GM21529 (cell line): Measurements from ENCODE around the gene MIER3.

Experiments used
- ATAC-seq: cut with Tn5 transposase; IDR thresholded peaks from one replicate; pipeline ENCODE4 v1.9.1; 2021; ENCODE audit not compliant: unreplicated experiment

The MIER3 gene

DNA sequence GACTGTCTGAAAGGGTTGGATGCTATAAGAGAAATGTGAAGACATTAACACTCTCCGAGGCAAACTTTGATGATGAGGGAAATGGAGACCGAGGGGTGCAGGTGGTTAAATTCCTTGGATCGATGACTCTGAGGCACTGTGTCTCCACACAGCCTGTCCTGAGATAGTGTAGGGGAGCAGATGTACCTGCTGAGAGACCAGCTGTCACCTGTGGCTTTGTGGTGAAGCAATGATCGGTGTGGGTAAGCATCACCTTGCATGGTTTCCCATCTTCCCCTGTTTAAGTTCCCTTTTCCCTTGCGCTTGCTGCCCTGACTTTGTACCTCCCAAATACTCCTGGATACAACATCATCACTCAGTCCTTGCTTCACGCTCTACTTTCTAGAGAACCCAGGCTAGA, 9.8 kb upstream of the MIER3 start:
- no peak for ATAC-seq

DNA sequence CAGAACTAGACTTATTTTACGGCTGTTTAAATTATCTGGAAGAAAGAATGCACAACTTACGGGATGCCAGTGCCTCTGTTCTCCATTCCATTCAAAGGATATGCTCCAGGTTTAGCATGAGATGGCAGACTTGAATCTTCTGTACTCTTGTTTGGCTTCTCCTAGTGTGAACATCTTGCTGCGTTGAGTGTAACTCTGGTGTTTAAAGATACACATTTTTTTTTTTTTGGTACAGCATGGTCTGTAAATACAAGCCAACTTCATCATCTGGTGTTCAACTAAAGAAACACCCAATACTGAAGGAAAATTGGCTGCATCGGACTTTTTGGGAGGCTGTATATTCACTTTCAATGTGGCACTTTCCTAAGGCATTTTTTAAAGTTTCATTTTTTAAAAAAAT, 7.4 kb upstream of the MIER3 start:
- no peak for ATAC-seq

DNA sequence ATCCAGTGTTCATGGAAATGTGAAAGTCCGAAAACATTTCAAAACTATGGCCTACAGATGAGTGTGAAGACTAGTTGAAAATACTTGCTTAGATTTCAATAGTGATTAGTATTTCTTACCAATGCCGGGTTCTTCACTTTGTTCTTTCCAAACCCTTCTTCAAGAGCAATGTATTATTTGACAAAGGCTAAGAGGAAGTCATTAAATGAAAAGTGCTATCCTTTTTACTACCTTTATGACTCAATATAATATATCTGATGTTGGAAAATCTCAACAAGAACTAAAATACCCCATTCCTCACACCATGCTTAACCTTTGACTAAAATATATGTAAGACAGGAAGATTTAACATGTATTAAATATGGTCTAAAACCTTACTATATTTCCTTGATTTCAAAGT, 6.7 kb upstream of the MIER3 start:
- ATAC-seq, result no peak

DNA sequence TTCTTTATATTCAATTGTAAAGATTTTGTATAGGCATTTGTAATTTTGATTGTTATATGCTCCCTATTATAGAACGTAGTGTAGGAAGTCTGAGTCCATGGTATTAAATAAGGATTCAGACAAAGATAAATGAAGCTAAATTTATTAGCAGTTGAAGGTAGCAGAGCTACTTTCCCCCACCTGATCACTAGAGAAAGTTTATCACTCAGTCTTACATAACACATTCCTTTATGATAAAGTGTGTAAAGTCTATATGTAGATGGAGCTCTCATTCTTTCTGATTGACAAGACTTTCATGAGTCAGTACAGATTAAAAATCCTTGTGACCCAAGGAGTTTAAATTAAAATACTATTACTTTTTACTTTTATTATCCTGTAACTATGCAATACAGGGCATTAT, 2.3 kb upstream of the MIER3 start:
- no peak for ATAC-seq

DNA sequence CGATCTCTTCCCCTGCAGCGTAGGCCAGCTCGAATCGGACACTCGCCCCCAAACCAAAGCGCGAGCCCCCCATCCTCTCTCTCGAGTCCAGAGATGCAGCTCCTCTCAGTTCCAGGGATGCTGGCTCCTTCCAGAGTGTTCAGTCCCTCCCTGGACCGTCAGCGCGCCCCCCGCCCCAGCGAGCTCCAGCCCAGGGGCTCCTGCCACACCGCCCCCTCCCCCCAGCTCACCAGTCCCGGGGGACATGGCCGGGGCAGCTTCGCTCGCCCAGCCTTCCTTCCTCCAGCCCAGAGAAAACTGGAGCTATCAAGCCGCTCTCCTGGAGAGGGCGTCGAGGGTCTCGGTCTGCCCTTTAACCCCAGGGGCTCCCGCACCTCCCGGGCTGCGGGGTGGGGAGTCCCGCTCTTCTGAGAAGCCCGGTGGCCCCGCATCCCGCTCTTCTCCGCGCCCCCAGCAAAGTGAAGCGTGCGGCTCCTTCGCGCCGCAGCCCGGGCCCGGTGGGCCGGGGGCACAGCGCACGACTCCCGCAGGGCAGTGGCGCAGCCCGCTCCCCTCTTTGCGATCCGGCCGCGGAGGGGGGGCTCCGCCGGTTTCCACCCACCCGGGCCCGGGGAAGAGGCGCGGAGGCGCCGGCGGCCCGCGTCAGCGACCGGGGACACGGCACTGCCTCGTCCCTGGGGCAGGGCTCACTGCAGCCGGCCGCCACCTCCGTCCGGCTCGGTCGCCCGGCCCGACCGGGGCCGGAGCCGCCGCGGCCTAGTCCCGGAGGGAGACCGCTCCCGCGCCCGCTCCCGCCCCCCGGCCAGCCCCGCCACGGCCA, 587 bp downstream of the MIER3 start:
- ATAC-seq, result peak; percentile 44

DNA sequence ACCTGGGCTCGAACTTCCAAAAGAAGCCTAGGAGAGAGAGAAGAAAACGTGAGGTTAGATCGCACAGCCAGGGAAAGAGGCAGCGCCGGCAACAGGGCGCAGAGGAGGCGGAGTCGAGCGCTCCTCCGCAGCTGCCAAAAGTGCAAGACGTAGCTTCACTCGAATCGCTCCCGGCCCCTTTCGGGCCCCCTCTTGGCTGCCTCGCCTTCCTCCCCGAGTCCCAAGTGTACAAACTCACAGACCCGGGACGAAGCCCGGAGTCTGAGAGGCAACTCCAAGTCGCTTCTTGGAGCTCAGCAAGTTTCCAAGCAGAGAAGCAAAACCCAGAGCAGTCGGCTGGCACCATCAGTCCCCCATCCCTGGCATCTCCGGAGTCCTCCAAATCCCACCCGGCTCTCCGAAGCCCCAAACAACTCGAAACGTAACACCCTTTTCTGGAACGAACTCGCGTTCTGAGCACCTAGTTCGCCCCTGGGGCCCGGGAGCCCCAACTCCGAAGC, 1.2 kb downstream of the MIER3 start:
- peak; percentile 49 for ATAC-seq

DNA sequence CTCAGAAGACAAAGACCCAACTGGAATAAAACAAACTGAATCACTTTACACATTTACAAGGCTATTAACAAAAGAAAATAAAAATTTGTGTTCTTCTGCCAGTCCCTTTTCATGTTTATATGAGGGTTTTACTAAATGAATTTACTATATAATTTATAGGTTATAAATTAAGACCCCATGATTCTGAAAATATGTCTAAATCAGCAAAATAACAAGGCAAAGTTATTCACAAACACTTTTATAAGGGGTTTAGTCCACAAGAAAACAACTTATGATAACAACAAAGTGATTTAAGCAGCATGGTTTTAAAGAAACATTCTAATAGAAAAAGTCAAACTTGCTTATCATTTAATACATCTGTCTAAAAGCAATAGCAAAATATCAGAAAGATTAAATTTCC, 4.9 kb downstream of the MIER3 start:
- ATAC-seq, result no peak

DNA sequence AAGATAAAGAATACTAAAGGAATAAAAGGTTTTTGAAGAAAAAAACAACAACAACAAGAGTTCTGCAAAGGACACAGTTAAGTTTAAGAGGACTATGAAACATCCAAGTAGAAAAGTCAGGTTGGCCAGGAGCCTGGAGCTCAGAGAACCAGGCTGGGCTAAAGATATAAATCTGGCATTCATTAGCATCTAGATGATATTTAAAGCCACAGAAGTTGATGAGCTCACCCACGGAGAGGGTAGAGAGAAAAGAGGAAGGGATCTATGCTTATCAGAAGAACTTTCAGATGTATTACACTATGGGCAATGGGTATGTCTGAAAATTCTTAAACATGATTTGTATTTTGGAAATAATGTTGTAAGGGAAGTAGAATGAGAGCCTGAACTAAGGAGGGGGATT, 9.9 kb downstream of the MIER3 start:
- no peak for ATAC-seq

DNA sequence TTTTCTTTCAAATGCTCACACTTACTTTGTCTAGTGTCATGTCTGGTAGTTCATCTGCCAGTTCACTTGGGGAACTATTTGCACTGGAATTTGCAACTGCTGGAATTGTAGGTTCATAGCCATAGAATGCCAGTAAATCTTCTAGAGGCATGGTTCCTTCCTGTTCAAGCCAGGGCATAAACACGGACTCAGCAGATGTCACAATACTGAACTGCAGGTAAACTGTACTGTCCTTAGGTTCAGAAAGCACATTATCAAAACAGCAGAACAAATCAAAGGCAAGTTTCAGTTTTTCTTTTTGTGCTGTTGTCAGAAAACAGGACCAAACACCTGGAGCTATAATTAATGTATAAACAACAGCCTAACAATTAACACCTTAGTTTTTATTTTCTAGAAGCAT, 13.1 kb downstream of the MIER3 start:
- no peak for ATAC-seq

DNA sequence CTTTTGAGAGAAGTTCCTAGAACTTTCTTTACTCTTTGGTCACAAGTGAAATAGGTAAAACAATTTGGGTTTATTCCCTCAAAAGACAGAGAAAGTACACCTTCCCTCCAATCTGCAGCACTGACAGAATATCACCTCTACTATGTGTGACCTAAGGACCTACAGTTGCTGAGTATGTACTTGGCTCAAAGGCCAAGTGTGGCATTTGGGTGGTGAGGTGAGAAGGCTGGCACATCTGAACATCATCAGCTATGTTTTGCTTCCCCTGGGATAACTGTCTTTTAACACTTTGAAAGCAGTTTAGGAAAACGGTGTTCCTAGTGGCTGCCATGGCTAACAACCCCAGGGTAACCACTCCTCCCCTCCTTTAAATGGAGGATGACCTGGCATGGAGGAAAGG, 17.6 kb downstream of the MIER3 start:
- no peak for ATAC-seq

DNA sequence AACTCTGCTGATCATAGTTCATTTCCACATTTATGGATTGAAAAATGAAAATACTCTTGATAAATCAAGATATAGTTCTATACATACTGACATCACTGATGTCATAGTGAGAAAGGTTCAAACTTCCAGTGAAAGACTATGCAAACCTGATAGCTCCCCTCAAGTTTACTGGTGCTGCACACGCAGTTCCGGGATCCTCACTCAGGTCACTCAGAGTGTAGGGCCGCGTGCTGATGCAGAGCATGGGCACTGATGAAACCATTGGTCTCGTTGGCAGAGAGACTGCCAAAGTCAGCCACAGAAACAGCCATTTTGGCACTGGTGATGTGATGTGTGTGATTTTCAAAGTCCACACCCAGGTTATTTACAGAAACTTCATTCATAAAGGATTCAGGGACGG, 29.0 kb downstream of the MIER3 start:
- no peak for ATAC-seq

DNA sequence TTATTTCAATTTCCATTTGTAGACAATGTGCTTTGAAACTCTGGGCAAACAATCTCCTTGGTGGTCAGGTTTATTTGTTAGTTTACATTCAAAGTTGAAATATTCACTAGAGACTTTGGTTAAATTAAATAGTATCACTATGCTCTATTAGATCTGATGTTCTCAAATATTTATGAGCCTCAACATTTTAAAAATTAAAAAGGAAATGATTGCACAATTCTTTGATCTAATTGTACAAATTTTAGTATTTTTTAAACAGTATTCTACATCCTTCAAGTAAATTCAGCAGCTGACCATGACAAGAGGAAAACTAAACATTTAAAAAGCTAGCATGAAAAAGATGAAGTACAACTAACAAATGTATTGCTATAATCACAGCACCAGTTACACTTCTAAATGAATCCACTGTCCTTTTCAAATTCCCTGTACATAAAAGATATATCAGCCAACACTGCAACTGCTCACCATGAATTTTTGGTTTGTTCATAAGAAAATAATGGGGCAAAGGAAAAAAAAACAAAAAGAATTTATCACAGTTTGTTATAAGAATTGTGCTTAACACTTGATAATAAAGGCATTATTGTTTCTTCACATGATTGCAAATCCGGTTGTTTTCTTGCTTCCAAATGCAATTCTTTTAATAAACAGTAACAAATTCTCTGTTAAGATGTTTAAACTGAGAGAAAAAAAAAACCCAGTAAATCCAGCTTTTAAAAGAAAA, 31.8 kb downstream of the MIER3 start:
- no peak for ATAC-seq

DNA sequence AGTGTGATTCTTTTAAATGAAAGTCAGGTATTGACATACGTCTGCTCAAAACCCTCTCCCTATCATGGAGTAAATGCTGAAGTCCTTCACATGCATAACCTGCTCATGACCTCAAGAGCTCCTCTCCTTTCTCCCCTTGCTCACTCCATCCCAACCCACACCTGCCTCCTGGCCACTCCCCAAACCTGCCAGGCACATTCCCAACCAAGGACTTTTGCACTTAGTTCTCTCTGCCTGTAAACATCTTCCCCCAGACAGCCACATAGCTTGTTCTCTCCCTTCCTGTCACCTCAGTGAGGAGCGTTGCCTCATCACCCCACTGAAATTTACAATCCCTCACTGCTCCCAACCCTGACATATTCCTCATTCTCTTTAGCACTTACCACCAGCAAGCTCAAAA, 33.9 kb downstream of the MIER3 start:
- ATAC-seq, result no peak

DNA sequence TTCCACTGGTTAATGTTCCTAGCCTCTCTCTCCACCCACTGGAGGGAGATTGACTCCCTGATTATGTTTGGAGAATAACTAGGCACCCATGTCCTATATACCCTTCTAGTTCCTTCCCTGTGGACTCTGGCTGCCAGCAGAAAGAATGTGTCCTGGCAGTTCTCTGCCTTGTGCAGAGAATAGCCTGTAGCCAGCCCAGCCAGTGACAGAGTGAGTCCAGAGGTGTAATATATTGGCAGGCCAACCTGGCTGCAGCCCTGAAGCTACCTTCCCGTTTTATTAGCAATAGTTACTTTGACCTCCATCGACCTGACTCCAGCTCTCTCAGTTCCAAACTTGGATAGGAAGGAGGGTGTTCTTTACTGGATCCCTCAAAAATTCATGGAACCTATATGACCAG, 34.4 kb downstream of the MIER3 start:
- ATAC-seq, result no peak

DNA sequence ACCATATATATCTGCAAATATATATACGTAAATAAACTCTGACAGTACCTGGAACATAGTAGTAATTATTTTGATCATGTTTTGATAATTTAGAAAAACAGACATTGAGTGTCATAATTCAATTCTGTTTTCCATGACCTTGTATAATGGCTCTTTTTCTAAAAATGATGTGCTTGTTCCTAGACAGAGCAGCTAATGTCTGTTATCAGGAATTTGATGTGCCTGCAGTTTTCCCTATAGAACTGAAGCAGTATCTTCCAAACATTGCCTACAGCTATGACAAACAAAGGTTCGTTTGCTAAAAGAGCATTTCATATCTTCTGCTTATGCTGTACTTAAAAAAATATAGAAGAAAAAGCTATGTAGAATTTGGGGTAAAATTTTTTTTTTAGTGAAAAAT, 37.2 kb downstream of the MIER3 start:
- ATAC-seq, result no peak

DNA sequence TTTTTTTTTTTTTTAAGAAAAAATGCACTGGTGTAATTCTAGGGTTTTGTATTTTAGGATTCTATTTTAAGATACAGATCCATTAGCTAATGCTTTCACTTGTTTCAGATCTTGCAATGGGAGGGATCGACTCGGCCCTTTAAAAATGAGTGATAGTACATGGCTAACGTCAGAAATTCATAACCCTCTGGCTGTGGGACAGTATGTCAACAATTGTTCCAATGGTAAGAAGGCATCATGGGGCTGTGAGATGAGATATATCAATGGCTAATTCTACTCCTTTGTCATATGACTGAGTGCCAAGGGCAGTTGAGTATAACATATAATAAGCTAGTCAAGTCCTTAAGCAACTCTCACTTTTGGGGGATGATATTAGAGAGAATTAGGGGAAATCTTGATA, 38.2 kb downstream of the MIER3 start:
- ATAC-seq, result no peak

DNA sequence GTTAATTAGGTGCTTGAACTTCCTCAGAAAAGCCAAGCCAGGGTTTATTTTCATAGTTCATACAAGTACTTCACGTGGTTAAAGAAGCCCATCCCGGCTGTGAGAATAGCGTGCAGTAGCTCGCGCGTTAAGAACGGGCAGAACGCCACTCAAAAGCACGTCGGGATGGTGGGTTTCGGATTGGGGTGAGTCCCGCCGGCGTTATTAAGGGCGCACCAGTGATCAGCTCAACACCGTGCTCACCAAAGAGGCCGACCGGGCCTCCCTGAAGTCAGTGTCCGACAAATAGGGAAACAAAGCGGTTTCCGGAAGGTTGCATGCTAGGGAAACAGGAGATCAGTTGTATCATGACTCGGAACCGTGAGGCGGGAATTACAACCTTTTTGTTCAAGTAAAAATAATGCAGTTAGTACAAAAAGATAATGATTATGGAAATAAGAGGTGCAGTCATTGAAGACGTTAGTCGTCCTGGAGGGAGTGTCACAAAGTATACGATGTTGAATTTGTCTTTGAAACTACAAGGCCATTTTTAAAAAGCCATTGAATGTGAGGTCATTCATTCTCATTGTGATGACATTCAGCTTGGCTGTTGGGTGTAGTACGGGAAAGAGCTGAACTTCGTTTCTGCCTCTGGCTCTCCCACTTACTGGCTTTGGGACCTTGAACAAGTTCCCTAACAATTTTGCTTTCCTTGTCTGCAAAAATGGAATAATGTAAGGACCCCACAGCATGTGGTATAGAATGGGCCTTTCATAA, 41.5 kb downstream of the MIER3 start:
- ATAC-seq, result peak; percentile 12

DNA sequence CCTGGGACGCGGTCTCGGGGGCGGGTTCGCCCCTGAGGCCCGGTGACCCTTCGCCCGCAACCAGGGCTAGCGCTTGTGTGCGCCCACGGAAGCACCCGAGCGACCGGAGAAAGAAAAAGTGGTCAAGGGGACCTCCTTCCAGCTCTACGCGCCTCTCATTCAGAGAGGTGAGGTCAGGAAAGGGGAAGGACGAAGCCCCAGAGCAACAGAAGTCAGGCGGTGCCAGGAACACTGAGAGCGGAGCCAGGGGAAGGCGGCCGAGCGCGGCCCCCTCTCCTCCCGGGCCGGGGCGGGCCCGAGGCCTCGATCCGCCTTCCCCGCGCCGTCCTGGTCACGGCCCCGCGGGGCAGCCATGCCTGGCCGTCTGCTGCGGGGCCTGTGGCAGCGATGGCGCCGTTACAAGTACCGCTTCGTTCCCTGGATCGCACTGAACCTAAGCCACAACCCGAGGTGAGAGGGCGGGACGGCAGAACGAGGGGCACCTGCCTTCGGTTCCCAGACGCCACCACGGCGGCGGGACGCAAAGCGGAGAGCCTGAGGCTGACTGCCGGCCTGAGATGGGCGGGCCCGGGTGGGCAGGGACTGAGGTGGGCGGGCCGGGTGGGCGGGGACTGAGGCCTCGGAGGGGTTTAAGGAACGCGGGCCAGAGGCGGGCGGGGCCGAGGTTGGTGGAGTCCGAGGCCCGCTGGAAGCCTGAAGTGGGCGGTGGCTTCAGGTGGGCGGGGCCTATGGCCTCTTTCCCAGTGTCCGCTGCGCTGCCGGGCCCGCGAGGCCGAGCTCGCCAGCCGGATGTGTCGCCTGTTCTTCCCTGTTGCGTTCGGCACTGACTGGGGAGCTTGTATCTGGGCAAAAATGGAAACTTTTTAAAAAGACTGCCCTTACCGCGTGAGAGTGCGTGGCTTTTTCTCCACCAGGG, 42.4 kb downstream of the MIER3 start, which contains the start of gene SETD9:
TSS of gene SETD9 (plus strand) at position 303 of the 916 bp plus-strand sequence. CDS start at position 353, 50 bp downstream.
- ATAC-seq, result peak; percentile 83

DNA sequence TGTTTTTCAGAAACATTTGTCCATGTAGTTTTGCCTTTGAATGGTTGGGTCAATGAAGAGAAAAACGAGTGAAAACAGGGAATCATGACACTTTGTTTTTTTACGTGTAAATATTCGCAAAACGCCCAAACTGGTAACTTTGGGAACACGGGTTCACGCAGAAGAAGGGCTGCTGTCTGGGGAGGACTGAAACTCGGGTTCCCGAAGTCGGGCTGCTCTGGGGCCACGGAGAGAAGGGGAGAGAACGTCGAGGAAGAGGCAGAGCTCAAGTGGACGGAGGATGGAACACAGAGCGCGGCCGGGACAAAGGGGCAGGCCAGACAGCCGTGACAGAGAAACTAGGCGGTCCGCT, 43.0 kb downstream of the MIER3 start:
- ATAC-seq, result peak; percentile 38

DNA sequence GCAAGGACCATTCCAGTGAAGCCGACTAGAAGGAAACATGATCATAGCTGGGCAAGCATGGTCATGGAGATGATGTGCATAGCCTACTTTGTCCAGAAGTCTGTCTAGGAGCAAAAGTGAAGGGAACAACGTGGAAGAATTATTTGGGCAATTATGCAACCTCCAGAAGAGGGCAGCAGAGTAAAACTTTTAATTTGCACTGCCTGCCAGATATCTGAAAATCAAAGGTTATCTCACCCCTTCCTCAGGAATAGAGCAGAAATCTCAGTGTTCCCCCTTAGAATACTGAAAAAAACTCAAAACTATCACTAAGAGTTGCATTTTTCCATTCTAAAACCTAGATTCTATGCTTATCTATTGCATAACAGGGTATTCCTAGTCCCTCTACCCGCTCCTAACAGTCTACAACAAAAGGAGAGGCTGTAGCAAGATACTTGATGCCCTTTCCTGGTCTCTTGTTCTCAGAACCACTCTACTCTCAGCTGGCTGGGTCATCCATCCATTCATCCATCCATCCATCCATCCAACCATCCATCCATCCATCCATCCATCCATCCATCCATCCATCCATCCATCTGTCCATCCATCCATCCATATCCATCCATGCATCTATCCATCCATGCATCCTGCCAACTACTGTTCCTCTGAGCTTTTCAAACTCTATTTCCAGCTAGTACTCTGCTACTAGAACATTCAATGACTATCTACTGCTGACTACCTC, 50.9 kb downstream of the MIER3 start:
- no peak for ATAC-seq
